GM23338 (cell line): ENCODE data around the gene S100A11. TPM values are rescaled to one million over a fixed set of nuclear protein-coding genes. Genes with fewer than 3 reads are reported as not detected.

Experiments
- ATAC-seq: fragments of 200-7000 bp; cut with Tn5 transposase; 3 replicates; pipeline ENCODE4 v1.9.1; 2020
- DNase-seq: peaks from one replicate; pipeline ENCODE4 v3.0.0-alpha.2; 2015; ENCODE audit warnings: low spot score
- H2AFZ ChIP-seq: fragments of 200-600 bp; sonication (generic); 2 replicates; pipeline ENCODE4 v1.8.0; 2016; ENCODE audit warnings: antibody characterized with exemption, mild to moderate bottlenecking, moderate library complexity
- H3F3A ChIP-seq: fragments of 200-600 bp; sonication (generic); replicated peaks from 2 replicates; pipeline ENCODE4 v1.8.0; 2017; ENCODE audit warnings: antibody characterized with exemption, mixed run types, low read depth
- H3K27ac ChIP-seq: fragments of 200-600 bp; sonication (generic); 2 replicates; pipeline ENCODE4 v1.6.1; 2016; ENCODE audit warnings: low read depth
- H3K27me3 ChIP-seq: fragments of 200-600 bp; sonication (generic); 2 replicates; pipeline ENCODE4 v1.8.0; 2016; ENCODE audit warnings: mild to moderate bottlenecking, mixed run types, moderate library complexity; ENCODE audit not compliant: insufficient read depth
- H3K36me3 ChIP-seq: fragments of 200-600 bp; sonication (generic); 2 replicates; pipeline ENCODE4 v1.8.0; 2016; ENCODE audit warnings: mild to moderate bottlenecking; ENCODE audit not compliant: insufficient read depth
- H3K4me1 ChIP-seq: fragments of 200-600 bp; sonication (generic); 2 replicates; pipeline ENCODE4 v1.8.0; 2016; ENCODE audit warnings: mild to moderate bottlenecking, moderate library complexity; ENCODE audit not compliant: insufficient read depth
- H3K4me2 ChIP-seq: fragments of 200-600 bp; sonication (generic); 2 replicates; pipeline ENCODE4 v1.7.1; 2017; ENCODE audit warnings: mixed run types
- H3K4me3 ChIP-seq: fragments of 200-600 bp; sonication (generic); 2 replicates; pipeline ENCODE4 v1.6.1; 2016; ENCODE audit warnings: mixed run types
- H3K79me2 ChIP-seq: fragments of 200-600 bp; sonication (generic); replicated peaks from 2 replicates; pipeline ENCODE4 v1.8.0; 2017; ENCODE audit warnings: mild to moderate bottlenecking; ENCODE audit not compliant: insufficient read depth
- H3K9me2 ChIP-seq: fragments of 200-600 bp; sonication (generic); 2 replicates; pipeline ENCODE4 v1.8.0; 2017; ENCODE audit not compliant: insufficient read depth
- H4K20me1 ChIP-seq: fragments of 200-600 bp; sonication (generic); replicated peaks from 2 replicates; pipeline ENCODE4 v1.8.0; 2017; ENCODE audit warnings: mild to moderate bottlenecking; ENCODE audit not compliant: insufficient read depth
- H3K27ac Mint-ChIP-seq: 2 replicates; pipeline ENCODE4 v1.8.0; 2020; ENCODE audit warnings: inconsistent platforms, mild to moderate bottlenecking, moderate library complexity, mixed read lengths
- H3K27me3 Mint-ChIP-seq: 3 replicates; pipeline ENCODE4 v1.8.0; 2022; ENCODE audit warnings: low read depth, mild to moderate bottlenecking, moderate library complexity, mixed read lengths, inconsistent platforms; ENCODE audit not compliant: insufficient read depth, poor library complexity
- H3K36me3 Mint-ChIP-seq: 3 replicates; pipeline ENCODE4 v1.8.0; 2021; ENCODE audit warnings: low read depth, mild to moderate bottlenecking, inconsistent platforms, moderate library complexity, mixed read lengths
- H3K4me1 Mint-ChIP-seq: 3 replicates; pipeline ENCODE4 v1.8.0; 2020; ENCODE audit warnings: mild to moderate bottlenecking, inconsistent platforms, mixed read lengths
- H3K4me3 Mint-ChIP-seq: 3 replicates; pipeline ENCODE4 v1.8.0; 2021; ENCODE audit warnings: moderate library complexity, mild to moderate bottlenecking, inconsistent platforms, mixed read lengths
- H3K9me3 Mint-ChIP-seq: 3 replicates; pipeline ENCODE4 v1.8.0; 2020; ENCODE audit warnings: moderate library complexity, mild to moderate bottlenecking, inconsistent platforms, mixed read lengths
- CREB1 ChIP-seq: fragments of 250-450 bp; sonication (Bioruptor Pico); IDR thresholded peaks from 2 replicates; pipeline ENCODE4 v1.5.0; 2020; ENCODE audit warnings: low read depth, mild to moderate bottlenecking, moderate library complexity
- EZH2phosphoT487 ChIP-seq: fragments of 200-600 bp; sonication (generic); IDR thresholded peaks from one replicate; pipeline ENCODE4 v1.8.1; 2018; ENCODE audit warnings: antibody characterized with exemption; ENCODE audit not compliant: unreplicated experiment
- JUNB ChIP-seq: IDR thresholded peaks from one replicate; pipeline ENCODE4 v1.6.1; 2016; ENCODE audit warnings: antibody characterized with exemption; ENCODE audit not compliant: unreplicated experiment
- NANOG ChIP-seq: IDR thresholded peaks from 2 replicates; pipeline ENCODE4 v1.6.1; 2016; ENCODE audit warnings: antibody characterized with exemption, borderline replicate concordance
- POLR2AphosphoS5 ChIP-seq: IDR thresholded peaks from 2 replicates; pipeline ENCODE4 v1.6.1; 2016; ENCODE audit warnings: antibody characterized with exemption, low read depth
- REST ChIP-seq: IDR thresholded peaks from one replicate; pipeline ENCODE4 v1.6.1; 2018; ENCODE audit warnings: antibody characterized with exemption; ENCODE audit not compliant: unreplicated experiment
- STAT1 ChIP-seq: IDR thresholded peaks from one replicate; pipeline ENCODE4 v1.6.1; 2016; ENCODE audit warnings: antibody characterized with exemption; ENCODE audit not compliant: unreplicated experiment
- ZNF114 ChIP-seq: fragments of 250-450 bp; sonication (Bioruptor Pico); IDR thresholded peaks from 2 replicates; pipeline ENCODE4 v1.5.0; 2020; ENCODE audit warnings: mild to moderate bottlenecking, moderate library complexity
- ZNF331 ChIP-seq: fragments of 250-450 bp; sonication (Bioruptor Pico); IDR thresholded peaks from 2 replicates; pipeline ENCODE4 v1.5.0; 2020; ENCODE audit warnings: low read depth, mild to moderate bottlenecking, moderate library complexity
- polyA plus RNA-seq: library from polyadenylated mRNA; unstranded; fragments of >200 nt; fragmentation: Nextera tagmentation; extraction: Ambion mirVana; gene quantifications from 2 replicates; pipeline ENCODE4 v1.2.1, GENCODE V29; 2016
- total RNA-seq: library from RNA; depleted of rRNA; stranded (reverse); fragments of >200 nt; shearing (Covaris generic); gene quantifications from 2 replicates; pipeline ENCODE4 v1.2.3, GENCODE V29; 2014
- TF ChIP-seq, protein P1 (sequence below): fragments of 250-450 bp; sonication (Bioruptor Pico); IDR thresholded peaks from 2 replicates; pipeline ENCODE4 v1.5.0; 2020; ENCODE audit warnings: mild to moderate bottlenecking, moderate library complexity
- TF ChIP-seq, protein P2 (sequence below), 2 experiments: fragments of 200-600 bp in 1 of 2; sonication (generic) in 1 of 2; conservative IDR thresholded peaks; 2 replicates each; pipeline versions ENCODE4 v1.5.1 to v1.6.1; 2016 to 2017; ENCODE audit warnings: antibody characterized with exemption in 2 of 2, low read depth in 2 of 2, mild to moderate bottlenecking in 2 of 2, moderate library complexity in 1 of 2

The S100A11 gene
- total and polyA plus RNA-seq, 2 experiments from 2014 or later: 73.1 to 596 TPM

DNA sequence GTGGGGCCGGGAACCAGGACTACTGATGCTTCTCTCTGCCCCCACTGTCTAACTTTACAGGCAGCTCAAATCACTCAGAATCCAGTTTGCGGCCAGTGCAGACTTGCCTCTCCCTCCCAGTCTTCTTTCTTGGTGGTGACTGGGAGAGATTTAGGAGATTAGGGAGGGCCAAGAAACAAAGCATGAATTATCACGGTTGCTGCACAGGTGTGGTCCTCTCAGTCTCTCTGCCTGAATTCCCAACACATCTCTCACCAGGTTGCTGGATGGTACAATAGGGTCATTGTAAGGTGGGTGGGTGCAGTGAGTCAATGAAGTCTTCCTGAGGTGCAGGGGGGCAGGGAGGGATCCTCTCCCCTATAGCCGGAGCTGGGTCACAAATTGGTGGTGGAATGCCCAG lies 12.6 kb downstream of the S100A11 start (continued):
- TF ChIP-seq, protein P1, sequence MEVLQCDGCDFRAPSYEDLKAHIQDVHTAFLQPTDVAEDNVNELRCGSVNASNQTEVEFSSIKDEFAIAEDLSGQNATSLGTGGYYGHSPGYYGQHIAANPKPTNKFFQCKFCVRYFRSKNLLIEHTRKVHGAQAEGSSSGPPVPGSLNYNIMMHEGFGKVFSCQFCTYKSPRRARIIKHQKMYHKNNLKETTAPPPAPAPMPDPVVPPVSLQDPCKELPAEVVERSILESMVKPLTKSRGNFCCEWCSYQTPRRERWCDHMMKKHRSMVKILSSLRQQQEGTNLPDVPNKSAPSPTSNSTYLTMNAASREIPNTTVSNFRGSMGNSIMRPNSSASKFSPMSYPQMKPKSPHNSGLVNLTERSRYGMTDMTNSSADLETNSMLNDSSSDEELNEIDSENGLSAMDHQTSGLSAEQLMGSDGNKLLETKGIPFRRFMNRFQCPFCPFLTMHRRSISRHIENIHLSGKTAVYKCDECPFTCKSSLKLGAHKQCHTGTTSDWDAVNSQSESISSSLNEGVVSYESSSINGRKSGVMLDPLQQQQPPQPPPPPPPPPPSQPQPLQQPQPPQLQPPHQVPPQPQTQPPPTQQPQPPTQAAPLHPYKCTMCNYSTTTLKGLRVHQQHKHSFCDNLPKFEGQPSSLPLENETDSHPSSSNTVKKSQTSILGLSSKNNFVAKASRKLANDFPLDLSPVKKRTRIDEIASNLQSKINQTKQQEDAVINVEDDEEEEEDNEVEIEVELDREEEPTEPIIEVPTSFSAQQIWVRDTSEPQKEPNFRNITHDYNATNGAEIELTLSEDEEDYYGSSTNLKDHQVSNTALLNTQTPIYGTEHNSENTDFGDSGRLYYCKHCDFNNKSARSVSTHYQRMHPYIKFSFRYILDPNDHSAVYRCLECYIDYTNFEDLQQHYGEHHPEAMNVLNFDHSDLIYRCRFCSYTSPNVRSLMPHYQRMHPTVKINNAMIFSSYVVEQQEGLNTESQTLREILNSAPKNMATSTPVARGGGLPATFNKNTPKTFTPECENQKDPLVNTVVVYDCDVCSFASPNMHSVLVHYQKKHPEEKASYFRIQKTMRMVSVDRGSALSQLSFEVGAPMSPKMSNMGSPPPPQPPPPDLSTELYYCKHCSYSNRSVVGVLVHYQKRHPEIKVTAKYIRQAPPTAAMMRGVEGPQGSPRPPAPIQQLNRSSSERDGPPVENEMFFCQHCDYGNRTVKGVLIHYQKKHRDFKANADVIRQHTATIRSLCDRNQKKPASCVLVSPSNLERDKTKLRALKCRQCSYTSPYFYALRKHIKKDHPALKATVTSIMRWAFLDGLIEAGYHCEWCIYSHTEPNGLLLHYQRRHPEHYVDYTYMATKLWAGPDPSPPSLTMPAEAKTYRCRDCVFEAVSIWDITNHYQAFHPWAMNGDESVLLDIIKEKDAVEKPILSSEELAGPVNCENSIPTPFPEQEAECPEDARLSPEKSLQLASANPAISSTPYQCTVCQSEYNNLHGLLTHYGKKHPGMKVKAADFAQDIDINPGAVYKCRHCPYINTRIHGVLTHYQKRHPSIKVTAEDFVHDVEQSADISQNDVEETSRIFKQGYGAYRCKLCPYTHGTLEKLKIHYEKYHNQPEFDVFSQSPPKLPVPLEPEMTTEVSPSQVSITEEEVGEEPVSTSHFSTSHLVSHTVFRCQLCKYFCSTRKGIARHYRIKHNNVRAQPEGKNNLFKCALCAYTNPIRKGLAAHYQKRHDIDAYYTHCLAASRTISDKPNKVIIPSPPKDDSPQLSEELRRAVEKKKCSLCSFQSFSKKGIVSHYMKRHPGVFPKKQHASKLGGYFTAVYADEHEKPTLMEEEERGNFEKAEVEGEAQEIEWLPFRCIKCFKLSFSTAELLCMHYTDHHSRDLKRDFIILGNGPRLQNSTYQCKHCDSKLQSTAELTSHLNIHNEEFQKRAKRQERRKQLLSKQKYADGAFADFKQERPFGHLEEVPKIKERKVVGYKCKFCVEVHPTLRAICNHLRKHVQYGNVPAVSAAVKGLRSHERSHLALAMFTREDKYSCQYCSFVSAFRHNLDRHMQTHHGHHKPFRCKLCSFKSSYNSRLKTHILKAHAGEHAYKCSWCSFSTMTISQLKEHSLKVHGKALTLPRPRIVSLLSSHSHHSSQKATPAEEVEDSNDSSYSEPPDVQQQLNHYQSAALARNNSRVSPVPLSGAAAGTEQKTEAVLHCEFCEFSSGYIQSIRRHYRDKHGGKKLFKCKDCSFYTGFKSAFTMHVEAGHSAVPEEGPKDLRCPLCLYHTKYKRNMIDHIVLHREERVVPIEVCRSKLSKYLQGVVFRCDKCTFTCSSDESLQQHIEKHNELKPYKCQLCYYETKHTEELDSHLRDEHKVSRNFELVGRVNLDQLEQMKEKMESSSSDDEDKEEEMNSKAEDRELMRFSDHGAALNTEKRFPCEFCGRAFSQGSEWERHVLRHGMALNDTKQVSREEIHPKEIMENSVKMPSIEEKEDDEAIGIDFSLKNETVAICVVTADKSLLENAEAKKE (CRISPR knock-in tag): no peak

DNA sequence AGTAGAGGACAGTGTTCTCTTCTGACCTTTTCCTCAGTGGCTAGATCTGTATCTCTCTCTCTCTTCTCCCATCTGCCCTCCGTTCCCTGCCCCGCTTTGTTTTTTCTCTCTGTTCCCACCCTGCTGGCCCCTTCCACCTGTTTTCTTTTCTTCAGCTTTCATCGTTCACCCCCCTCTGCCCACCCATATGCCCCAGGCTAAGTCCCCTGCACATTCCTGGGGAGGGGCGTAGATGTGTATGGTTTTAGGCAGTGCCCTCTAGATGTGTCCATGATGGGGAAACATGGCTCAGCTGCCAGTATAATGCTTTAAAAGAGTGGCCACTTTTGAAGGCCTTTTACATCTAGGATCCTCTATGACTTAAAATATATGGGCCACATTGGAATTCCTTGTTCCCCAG lies 13.6 kb downstream of the S100A11 start:
- Mint-ChIP-seq H3K4me3 (no peak overlapping the region), H3K27me3 (peaks cover 1% of the 10 kb centered on the region), H3K9me3 (no peaks in the 10 kb centered on the region), H3K36me3 (no peaks in the 10 kb centered on the region), H3K27ac (no peak overlapping the region), H3K4me1 (peaks cover 20% of the 10 kb centered on the region)
- H3K79me2 ChIP-seq: no peaks in the 10 kb centered on the region
- no peak overlapping the region for H3K4me3 ChIP-seq
- peaks cover 3% of the 10 kb centered on the region; the same call in 1 of the 2 replicates for H3K4me1 ChIP-seq
- H3K9me2 ChIP-seq: peaks cover 4% of the 10 kb centered on the region; the same call in 1 of the 2 replicates
- ATAC-seq (no peak), DNase-seq (no peak)
- no peaks in the 10 kb centered on the region for H3K27me3 ChIP-seq
- H3K36me3 ChIP-seq: no peaks in the 10 kb centered on the region
- no peak overlapping the region for H3K4me2 ChIP-seq
- H3K27ac ChIP-seq: no peak overlapping the region
- H4K20me1 ChIP-seq: no peaks in the 10 kb centered on the region; the same call in 1 of the 2 replicates
- H3F3A ChIP-seq: no peaks in the 10 kb centered on the region
- no peak overlapping the region for H2AFZ ChIP-seq
- TF ChIP-seq NANOG: no peak
- no peak for TF ChIP-seq STAT1
- TF ChIP-seq, protein P2, sequence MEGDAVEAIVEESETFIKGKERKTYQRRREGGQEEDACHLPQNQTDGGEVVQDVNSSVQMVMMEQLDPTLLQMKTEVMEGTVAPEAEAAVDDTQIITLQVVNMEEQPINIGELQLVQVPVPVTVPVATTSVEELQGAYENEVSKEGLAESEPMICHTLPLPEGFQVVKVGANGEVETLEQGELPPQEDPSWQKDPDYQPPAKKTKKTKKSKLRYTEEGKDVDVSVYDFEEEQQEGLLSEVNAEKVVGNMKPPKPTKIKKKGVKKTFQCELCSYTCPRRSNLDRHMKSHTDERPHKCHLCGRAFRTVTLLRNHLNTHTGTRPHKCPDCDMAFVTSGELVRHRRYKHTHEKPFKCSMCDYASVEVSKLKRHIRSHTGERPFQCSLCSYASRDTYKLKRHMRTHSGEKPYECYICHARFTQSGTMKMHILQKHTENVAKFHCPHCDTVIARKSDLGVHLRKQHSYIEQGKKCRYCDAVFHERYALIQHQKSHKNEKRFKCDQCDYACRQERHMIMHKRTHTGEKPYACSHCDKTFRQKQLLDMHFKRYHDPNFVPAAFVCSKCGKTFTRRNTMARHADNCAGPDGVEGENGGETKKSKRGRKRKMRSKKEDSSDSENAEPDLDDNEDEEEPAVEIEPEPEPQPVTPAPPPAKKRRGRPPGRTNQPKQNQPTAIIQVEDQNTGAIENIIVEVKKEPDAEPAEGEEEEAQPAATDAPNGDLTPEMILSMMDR (conservative IDR thresholded peaks at IDR 0.05; ENCODE audit: low read depth in 2 of 2): no peak
- no peak for TF ChIP-seq EZH2phosphoT487
- TF ChIP-seq JUNB: no peak
- no peak for TF ChIP-seq ZNF114
- no peak for TF ChIP-seq ZNF331 (CRISPR knock-in tag)
- no peak for TF ChIP-seq REST
- no peak for TF ChIP-seq CREB1 (CRISPR knock-in tag)
- TF ChIP-seq POLR2AphosphoS5: no peak
